WTC11 (cell line): ENCODE data around the gene SLC29A1. TPM values are rescaled to one million over a fixed set of nuclear protein-coding genes. Genes with fewer than 3 reads are reported as not detected.

Source experiments
- ATF1 ChIP-seq: sonication (generic); formaldehyde crosslinking; IDR thresholded peaks from 2 replicates; pipeline ENCODE4 v1.8.1; 2023; ENCODE audit warnings: mild to moderate bottlenecking, moderate library complexity, missing genetic modification reagents
- ATF3 ChIP-seq: sonication (generic); formaldehyde crosslinking; conservative IDR thresholded peaks from 2 replicates; pipeline ENCODE4 v1.8.1; 2022; ENCODE audit warnings: mild to moderate bottlenecking, missing genetic modification reagents
- CDX4 ChIP-seq: fragments of 250-450 bp; sonication (Bioruptor Pico); IDR thresholded peaks from 2 replicates; pipeline ENCODE4 v1.9.0; 2021; ENCODE audit warnings: moderate library complexity, mild to moderate bottlenecking, inconsistent platforms, borderline replicate concordance
- CTCF ChIP-seq: fragments of 200-600 bp; IDR thresholded peaks from 2 replicates; pipeline ENCODE4 v1.8.0; 2022; ENCODE audit warnings: antibody characterized with exemption
- E2F1 ChIP-seq: sonication (generic); formaldehyde crosslinking; IDR thresholded peaks from 2 replicates; pipeline ENCODE4 v1.8.0; 2022; ENCODE audit warnings: mild to moderate bottlenecking, missing genetic modification reagents
- ELF4 ChIP-seq: sonication (generic); formaldehyde crosslinking; IDR thresholded peaks from 2 replicates; pipeline ENCODE4 v1.8.1; 2022; ENCODE audit warnings: low read depth, mild to moderate bottlenecking, moderate library complexity, missing genetic modification reagents
- GABPB1 ChIP-seq: sonication (generic); formaldehyde crosslinking; IDR thresholded peaks from 2 replicates; pipeline ENCODE4 v1.8.1; 2023; ENCODE audit warnings: mild to moderate bottlenecking, missing genetic modification reagents
- KAT7 ChIP-seq: sonication (generic); formaldehyde crosslinking; IDR thresholded peaks from 2 replicates; pipeline ENCODE4 v1.8.1; 2023; ENCODE audit warnings: missing genetic modification reagents, mild to moderate bottlenecking, borderline replicate concordance
- MXD4 ChIP-seq: fragments of 250-450 bp; sonication (Bioruptor Pico); IDR thresholded peaks from 2 replicates; pipeline ENCODE4 v1.8.0; 2021; ENCODE audit warnings: mild to moderate bottlenecking, moderate library complexity, borderline replicate concordance
- PREB ChIP-seq: sonication (generic); formaldehyde crosslinking; IDR thresholded peaks from 2 replicates; pipeline ENCODE4 v1.8.1; 2022; ENCODE audit warnings: mild to moderate bottlenecking, missing genetic modification reagents, moderate library complexity, borderline replicate concordance
- SMAD3 ChIP-seq: sonication (generic); formaldehyde crosslinking; IDR thresholded peaks from 2 replicates; pipeline ENCODE4 v1.8.0; 2022; ENCODE audit warnings: missing genetic modification reagents, mild to moderate bottlenecking, borderline replicate concordance
- STAT6 ChIP-seq: sonication (generic); formaldehyde crosslinking; conservative IDR thresholded peaks from 2 replicates; pipeline ENCODE4 v1.8.1; 2023; ENCODE audit warnings: mild to moderate bottlenecking, low read depth, missing genetic modification reagents, moderate library complexity
- ZBTB21 ChIP-seq: sonication (generic); formaldehyde crosslinking; IDR thresholded peaks from 2 replicates; pipeline ENCODE4 v1.8.1; 2023; ENCODE audit warnings: mild to moderate bottlenecking, missing genetic modification reagents, borderline replicate concordance
- ZNF121 ChIP-seq: sonication (generic); formaldehyde crosslinking; IDR thresholded peaks from 2 replicates; pipeline ENCODE4 v1.8.0; 2023; ENCODE audit warnings: missing genetic modification reagents
- ZNF138 ChIP-seq: sonication (generic); formaldehyde crosslinking; conservative IDR thresholded peaks from 2 replicates; pipeline ENCODE4 v1.8.1; 2022; ENCODE audit warnings: mild to moderate bottlenecking, moderate library complexity, missing genetic modification reagents
- ZNF396 ChIP-seq: fragments of 250-450 bp; sonication (Bioruptor Pico); IDR thresholded peaks from 2 replicates; pipeline ENCODE4 v1.8.0; 2021; ENCODE audit warnings: mild to moderate bottlenecking, moderate library complexity, borderline replicate concordance
- ZNF416 ChIP-seq: fragments of 250-450 bp; sonication (Bioruptor Pico); IDR thresholded peaks from 2 replicates; pipeline ENCODE4 v1.9.0; 2021; ENCODE audit warnings: mild to moderate bottlenecking, inconsistent platforms
- total RNA-seq: library from RNA; stranded (reverse); gene quantifications from 3 replicates; pipeline ENCODE4 v1.2.3, GENCODE V29; 2021
- TF ChIP-seq, protein P1 (sequence below): sonication (generic); formaldehyde crosslinking; IDR thresholded peaks from 2 replicates; pipeline ENCODE4 v1.8.1; 2023; ENCODE audit warnings: mild to moderate bottlenecking, missing genetic modification reagents, borderline replicate concordance
- TF ChIP-seq, protein P2 (sequence below): fragments of 250-450 bp; sonication (Bioruptor Pico); IDR thresholded peaks from 2 replicates; pipeline ENCODE4 v1.9.0; 2021; ENCODE audit warnings: mild to moderate bottlenecking, borderline replicate concordance
- TF ChIP-seq, protein P3 (sequence below): fragments of 250-450 bp; sonication (Bioruptor Pico); IDR thresholded peaks from 2 replicates; pipeline ENCODE4 v1.9.0; 2021; ENCODE audit warnings: mild to moderate bottlenecking

SLC29A1 gene
- total RNA-seq, 1 experiment from 2014 or later = 139 TPM

- TF ChIP-seq E2F1 (no peak), GABPB1 (CRISPR knock-in tag) (no peak), CTCF (no peak), ATF1 (CRISPR knock-in tag) (peak; percentile 64; the same call in 1 of the 2 replicates), ZNF121 (CRISPR knock-in tag) (no peak), KAT7 (CRISPR knock-in tag) (no peak), SMAD3 (CRISPR knock-in tag) (no peak), ZNF416 (CRISPR knock-in tag) (peak; percentile 81), ELF4 (no peak), PREB (CRISPR knock-in tag) (0 out of 2 replicates have a peak, but pooled peaks have one; percentile 38), STAT6 (CRISPR knock-in tag) (no peak), ZNF138 (CRISPR knock-in tag) (no peak), CDX4 (no peak), ATF3 (CRISPR knock-in tag) (no peak), ZNF396 (CRISPR knock-in tag) (no peak), ZBTB21 (CRISPR knock-in tag) (no peak), MXD4 (CRISPR knock-in tag) (no peak)
- TF ChIP-seq, protein P1, sequence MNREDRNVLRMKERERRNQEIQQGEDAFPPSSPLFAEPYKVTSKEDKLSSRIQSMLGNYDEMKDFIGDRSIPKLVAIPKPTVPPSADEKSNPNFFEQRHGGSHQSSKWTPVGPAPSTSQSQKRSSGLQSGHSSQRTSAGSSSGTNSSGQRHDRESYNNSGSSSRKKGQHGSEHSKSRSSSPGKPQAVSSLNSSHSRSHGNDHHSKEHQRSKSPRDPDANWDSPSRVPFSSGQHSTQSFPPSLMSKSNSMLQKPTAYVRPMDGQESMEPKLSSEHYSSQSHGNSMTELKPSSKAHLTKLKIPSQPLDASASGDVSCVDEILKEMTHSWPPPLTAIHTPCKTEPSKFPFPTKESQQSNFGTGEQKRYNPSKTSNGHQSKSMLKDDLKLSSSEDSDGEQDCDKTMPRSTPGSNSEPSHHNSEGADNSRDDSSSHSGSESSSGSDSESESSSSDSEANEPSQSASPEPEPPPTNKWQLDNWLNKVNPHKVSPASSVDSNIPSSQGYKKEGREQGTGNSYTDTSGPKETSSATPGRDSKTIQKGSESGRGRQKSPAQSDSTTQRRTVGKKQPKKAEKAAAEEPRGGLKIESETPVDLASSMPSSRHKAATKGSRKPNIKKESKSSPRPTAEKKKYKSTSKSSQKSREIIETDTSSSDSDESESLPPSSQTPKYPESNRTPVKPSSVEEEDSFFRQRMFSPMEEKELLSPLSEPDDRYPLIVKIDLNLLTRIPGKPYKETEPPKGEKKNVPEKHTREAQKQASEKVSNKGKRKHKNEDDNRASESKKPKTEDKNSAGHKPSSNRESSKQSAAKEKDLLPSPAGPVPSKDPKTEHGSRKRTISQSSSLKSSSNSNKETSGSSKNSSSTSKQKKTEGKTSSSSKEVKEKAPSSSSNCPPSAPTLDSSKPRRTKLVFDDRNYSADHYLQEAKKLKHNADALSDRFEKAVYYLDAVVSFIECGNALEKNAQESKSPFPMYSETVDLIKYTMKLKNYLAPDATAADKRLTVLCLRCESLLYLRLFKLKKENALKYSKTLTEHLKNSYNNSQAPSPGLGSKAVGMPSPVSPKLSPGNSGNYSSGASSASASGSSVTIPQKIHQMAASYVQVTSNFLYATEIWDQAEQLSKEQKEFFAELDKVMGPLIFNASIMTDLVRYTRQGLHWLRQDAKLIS (CRISPR knock-in tag) = no peak
- TF ChIP-seq, protein P2, sequence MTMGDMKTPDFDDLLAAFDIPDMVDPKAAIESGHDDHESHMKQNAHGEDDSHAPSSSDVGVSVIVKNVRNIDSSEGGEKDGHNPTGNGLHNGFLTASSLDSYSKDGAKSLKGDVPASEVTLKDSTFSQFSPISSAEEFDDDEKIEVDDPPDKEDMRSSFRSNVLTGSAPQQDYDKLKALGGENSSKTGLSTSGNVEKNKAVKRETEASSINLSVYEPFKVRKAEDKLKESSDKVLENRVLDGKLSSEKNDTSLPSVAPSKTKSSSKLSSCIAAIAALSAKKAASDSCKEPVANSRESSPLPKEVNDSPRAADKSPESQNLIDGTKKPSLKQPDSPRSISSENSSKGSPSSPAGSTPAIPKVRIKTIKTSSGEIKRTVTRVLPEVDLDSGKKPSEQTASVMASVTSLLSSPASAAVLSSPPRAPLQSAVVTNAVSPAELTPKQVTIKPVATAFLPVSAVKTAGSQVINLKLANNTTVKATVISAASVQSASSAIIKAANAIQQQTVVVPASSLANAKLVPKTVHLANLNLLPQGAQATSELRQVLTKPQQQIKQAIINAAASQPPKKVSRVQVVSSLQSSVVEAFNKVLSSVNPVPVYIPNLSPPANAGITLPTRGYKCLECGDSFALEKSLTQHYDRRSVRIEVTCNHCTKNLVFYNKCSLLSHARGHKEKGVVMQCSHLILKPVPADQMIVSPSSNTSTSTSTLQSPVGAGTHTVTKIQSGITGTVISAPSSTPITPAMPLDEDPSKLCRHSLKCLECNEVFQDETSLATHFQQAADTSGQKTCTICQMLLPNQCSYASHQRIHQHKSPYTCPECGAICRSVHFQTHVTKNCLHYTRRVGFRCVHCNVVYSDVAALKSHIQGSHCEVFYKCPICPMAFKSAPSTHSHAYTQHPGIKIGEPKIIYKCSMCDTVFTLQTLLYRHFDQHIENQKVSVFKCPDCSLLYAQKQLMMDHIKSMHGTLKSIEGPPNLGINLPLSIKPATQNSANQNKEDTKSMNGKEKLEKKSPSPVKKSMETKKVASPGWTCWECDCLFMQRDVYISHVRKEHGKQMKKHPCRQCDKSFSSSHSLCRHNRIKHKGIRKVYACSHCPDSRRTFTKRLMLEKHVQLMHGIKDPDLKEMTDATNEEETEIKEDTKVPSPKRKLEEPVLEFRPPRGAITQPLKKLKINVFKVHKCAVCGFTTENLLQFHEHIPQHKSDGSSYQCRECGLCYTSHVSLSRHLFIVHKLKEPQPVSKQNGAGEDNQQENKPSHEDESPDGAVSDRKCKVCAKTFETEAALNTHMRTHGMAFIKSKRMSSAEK (CRISPR knock-in tag) = peak; percentile 65
- TF ChIP-seq, protein P3, sequence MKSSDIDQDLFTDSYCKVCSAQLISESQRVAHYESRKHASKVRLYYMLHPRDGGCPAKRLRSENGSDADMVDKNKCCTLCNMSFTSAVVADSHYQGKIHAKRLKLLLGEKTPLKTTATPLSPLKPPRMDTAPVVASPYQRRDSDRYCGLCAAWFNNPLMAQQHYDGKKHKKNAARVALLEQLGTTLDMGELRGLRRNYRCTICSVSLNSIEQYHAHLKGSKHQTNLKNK = no peak
These were observed 31.1 kb downstream of the SLC29A1 start (continued) for GRCh38 chr6:44254191-44255104.
